Thyroid gland (tissue), 4 donors: Measurements from ENCODE around the gene GPR78.

Experiments
- POLR2A ChIP-seq, 2 donors: fragments of 450-650 bp; IDR thresholded peaks; one replicate each; pipeline ENCODE4 v1.6.1; 2017; ENCODE audit warnings: antibody characterized with exemption in 2 of 2, mild to moderate bottlenecking in 2 of 2, moderate library complexity in 1 of 2
- TF ChIP-seq, protein P1 (sequence below), 6 experiments: fragments of 200-600 bp in 3 of 6; fragments of 450-650 bp in 3 of 6; sonication (generic) in 3 of 6; IDR thresholded peaks; one replicate each; pipeline ENCODE4 v1.5.1; 2016 to 2019; ENCODE audit warnings: antibody characterized with exemption in 6 of 6, mild to moderate bottlenecking in 2 of 6, inconsistent platforms in 1 of 6, moderate library complexity in 1 of 6

DNA sequence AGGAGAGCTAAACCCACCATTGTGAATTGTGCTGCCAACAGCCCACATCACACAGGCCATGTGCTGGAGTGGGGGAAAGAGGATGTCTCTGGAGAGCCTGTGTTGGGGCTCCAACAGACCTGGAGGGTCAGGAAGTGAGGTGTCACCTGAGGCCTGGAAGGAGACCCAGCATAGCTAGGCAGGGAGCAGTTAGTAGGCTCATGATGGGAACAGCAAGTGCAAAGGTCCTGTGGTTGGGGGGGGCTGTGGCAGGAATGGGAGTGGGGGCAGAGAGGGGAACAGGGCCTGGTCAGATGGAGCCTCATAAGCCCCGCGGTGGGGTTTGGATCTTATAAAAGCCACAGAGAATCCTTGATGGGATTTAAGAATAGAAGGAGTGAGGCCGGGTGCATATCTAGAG is 35.9 kb upstream of the GPR78 start:
- TF ChIP-seq, protein P1, sequence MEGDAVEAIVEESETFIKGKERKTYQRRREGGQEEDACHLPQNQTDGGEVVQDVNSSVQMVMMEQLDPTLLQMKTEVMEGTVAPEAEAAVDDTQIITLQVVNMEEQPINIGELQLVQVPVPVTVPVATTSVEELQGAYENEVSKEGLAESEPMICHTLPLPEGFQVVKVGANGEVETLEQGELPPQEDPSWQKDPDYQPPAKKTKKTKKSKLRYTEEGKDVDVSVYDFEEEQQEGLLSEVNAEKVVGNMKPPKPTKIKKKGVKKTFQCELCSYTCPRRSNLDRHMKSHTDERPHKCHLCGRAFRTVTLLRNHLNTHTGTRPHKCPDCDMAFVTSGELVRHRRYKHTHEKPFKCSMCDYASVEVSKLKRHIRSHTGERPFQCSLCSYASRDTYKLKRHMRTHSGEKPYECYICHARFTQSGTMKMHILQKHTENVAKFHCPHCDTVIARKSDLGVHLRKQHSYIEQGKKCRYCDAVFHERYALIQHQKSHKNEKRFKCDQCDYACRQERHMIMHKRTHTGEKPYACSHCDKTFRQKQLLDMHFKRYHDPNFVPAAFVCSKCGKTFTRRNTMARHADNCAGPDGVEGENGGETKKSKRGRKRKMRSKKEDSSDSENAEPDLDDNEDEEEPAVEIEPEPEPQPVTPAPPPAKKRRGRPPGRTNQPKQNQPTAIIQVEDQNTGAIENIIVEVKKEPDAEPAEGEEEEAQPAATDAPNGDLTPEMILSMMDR (IDR thresholded peaks at IDR 0.05) = no peak
- TF ChIP-seq POLR2A (IDR thresholded peaks at IDR 0.05) = no peak
